Tibial nerve (tissue), 4 donors: ENCODE data around the gene UCP2.

ENCODE experiments used
- EP300 ChIP-seq, 2 donors: sonication (generic); formaldehyde crosslinking; IDR thresholded peaks; one replicate each; pipeline ENCODE4 v1.6.1; 2017; ENCODE audit warnings: antibody characterized with exemption in 2 of 2, mild to moderate bottlenecking in 1 of 2
- POLR2A ChIP-seq, 2 donors: fragments of 450-650 bp; IDR thresholded peaks; one replicate each; pipeline ENCODE4 v1.6.1; 2017; ENCODE audit warnings: antibody characterized with exemption in 2 of 2, mild to moderate bottlenecking in 2 of 2, moderate library complexity in 2 of 2
- TF ChIP-seq, protein P1 (sequence below), 5 experiments: fragments of 200-600 bp in 3 of 5; fragments of 450-650 bp in 2 of 5; sonication (generic) in 3 of 5; IDR thresholded peaks; one replicate each; pipeline ENCODE4 v1.5.1; 2016 to 2019; ENCODE audit warnings: antibody characterized with exemption in 5 of 5, mild to moderate bottlenecking in 3 of 5, moderate library complexity in 2 of 5

DNA sequence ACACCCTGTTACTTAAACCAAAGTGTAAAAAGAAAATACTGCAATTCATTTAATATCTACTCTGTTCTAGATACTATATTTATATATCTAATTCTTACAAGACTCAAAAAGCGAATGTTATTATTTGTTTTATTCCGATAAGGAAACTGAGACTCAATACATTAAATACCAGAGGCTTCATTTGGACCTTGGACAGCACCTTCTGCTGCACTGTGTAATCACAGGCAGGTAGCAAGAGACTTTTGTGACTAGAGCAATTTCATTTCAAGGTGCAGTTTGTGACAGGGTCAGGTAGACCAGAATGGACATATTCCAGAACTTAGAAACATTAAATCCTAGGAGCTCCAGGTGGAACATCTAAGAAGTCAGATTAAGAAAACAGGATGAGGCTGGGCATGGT is 53.3 kb downstream of the UCP2 start:
- TF ChIP-seq, protein P1, sequence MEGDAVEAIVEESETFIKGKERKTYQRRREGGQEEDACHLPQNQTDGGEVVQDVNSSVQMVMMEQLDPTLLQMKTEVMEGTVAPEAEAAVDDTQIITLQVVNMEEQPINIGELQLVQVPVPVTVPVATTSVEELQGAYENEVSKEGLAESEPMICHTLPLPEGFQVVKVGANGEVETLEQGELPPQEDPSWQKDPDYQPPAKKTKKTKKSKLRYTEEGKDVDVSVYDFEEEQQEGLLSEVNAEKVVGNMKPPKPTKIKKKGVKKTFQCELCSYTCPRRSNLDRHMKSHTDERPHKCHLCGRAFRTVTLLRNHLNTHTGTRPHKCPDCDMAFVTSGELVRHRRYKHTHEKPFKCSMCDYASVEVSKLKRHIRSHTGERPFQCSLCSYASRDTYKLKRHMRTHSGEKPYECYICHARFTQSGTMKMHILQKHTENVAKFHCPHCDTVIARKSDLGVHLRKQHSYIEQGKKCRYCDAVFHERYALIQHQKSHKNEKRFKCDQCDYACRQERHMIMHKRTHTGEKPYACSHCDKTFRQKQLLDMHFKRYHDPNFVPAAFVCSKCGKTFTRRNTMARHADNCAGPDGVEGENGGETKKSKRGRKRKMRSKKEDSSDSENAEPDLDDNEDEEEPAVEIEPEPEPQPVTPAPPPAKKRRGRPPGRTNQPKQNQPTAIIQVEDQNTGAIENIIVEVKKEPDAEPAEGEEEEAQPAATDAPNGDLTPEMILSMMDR (IDR thresholded peaks at IDR 0.05): no peak
- no peak for TF ChIP-seq POLR2A (IDR thresholded peaks at IDR 0.05)
- TF ChIP-seq EP300 (IDR thresholded peaks at IDR 0.05): no peak
